Prostate gland (tissue), 2 donors: Measurements from ENCODE around the gene CLEC4D. TPM values are rescaled to one million over a fixed set of nuclear protein-coding genes. Genes with fewer than 3 reads are reported as not detected.

Experiments used
- DNase-seq: peaks from one replicate; pipeline ENCODE4 v3.0.0-alpha.2; 2019; ENCODE audit warnings: low spot score
- H3K27ac ChIP-seq, 2 donors: fragments of 200-600 bp; sonication (generic); 2 replicates each; pipeline ENCODE4 v1.5.1; 2017 to 2019
- H3K27me3 ChIP-seq: fragments of 200-600 bp; sonication (generic); replicated peaks from 2 replicates; pipeline ENCODE4 v1.5.1; 2019; ENCODE audit not compliant: insufficient read depth
- H3K36me3 ChIP-seq, 2 donors: fragments of 200-600 bp; sonication (generic); 1 replicate in 1 of 2; 2 replicates in 1 of 2; pipeline versions ENCODE4 v1.5.1 to v1.8.1; 2017 to 2019
- H3K4me1 ChIP-seq: fragments of 200-600 bp; sonication (generic); replicated peaks from 2 replicates; pipeline ENCODE4 v1.5.1; 2019
- H3K4me3 ChIP-seq, 2 donors: fragments of 200-600 bp; sonication (generic); 2 replicates each; pipeline ENCODE4 v1.5.1; 2017 to 2019
- H3K9me3 ChIP-seq: fragments of 200-600 bp; sonication (generic); 2 replicates; pipeline ENCODE4 v1.5.1; 2017
- POLR2A ChIP-seq: fragments of 450-650 bp; IDR thresholded peaks from one replicate; pipeline ENCODE4 v1.6.1; 2016; ENCODE audit warnings: antibody characterized with exemption, mild to moderate bottlenecking
- POLR2AphosphoS5 ChIP-seq: sonication (generic); formaldehyde crosslinking; IDR thresholded peaks from one replicate; pipeline ENCODE4 v1.6.1; 2017; ENCODE audit warnings: antibody characterized with exemption
- WGBS: methylation state at CpG from one replicate; pipeline ENCODE4 v1.1.5; 2018; 5-methylcytosine and 5-hydroxymethylcytosine counted together
- intact Hi-C: fragments of 100-400 bp; cut with DNase I; formaldehyde crosslinking; loops from one replicate; pipeline ENCODE4 v1.14.2; 2022
- total RNA-seq, 2 donors: library from RNA; depleted of rRNA; stranded (reverse); fragments of >200 nt; gene quantifications; one replicate each; pipeline ENCODE4 v1.1.0, GENCODE V29; 2016
- TF ChIP-seq, protein P1 (sequence below), 4 experiments: fragments of 200-600 bp in 2 of 4; fragments of 450-650 bp in 2 of 4; sonication (generic) in 2 of 4; IDR thresholded peaks; 1 replicate in 3 of 4; 2 replicates in 1 of 4; pipeline ENCODE4 v1.5.1; 2016 to 2019; ENCODE audit warnings: antibody characterized with exemption in 4 of 4, mild to moderate bottlenecking in 2 of 4, moderate library complexity in 2 of 4

The CLEC4D gene
- total RNA-seq, 2 donors from 2014 or later, result 1.5 TPM; not detected in 1

DNA sequence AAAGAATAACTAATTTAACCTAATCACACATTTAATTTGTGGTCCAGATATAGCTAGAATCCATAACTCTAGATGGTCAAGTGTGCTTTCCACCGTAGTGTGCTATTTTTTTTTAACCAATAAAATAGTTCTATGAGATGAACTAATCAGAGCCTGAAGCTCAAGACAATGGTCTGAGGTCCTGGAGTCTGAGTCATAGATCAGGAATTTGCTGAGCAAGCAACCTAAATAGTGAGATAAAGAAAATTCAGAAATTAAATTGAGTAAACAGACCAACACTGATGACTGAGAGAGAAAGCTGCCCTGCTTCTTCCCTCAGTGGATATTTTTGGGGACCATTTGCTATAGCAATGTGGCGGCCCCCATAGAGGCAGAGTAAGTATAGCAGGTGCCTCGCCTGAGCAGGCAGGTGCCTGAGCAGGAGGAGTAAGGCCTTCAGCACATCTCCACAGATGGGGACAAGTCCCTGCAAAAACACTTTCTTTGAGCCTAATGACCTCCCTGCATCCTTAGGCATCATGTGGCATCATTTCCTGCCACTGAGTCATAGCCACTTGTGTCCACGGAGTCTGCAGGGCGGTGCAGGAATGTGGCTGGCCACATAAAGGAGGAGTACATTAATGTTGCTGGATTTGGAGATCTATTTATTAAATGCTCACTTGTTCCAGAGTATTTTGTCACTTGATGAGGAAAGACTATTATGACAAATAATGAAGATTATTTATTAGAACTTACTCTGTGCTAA is 41.3 kb downstream of the CLEC4D start:
- intact Hi-C loops, result no loop called here
- TF ChIP-seq, protein P1, sequence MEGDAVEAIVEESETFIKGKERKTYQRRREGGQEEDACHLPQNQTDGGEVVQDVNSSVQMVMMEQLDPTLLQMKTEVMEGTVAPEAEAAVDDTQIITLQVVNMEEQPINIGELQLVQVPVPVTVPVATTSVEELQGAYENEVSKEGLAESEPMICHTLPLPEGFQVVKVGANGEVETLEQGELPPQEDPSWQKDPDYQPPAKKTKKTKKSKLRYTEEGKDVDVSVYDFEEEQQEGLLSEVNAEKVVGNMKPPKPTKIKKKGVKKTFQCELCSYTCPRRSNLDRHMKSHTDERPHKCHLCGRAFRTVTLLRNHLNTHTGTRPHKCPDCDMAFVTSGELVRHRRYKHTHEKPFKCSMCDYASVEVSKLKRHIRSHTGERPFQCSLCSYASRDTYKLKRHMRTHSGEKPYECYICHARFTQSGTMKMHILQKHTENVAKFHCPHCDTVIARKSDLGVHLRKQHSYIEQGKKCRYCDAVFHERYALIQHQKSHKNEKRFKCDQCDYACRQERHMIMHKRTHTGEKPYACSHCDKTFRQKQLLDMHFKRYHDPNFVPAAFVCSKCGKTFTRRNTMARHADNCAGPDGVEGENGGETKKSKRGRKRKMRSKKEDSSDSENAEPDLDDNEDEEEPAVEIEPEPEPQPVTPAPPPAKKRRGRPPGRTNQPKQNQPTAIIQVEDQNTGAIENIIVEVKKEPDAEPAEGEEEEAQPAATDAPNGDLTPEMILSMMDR (IDR thresholded peaks at IDR 0.05), result no peak
- no peak for TF ChIP-seq POLR2AphosphoS5
- no peak for TF ChIP-seq POLR2A
- DNase-seq, result no peak
- Histone ChIP-seq H3K27me3 (no peaks in the 10 kb centered on the region), H3K4me1 (no peaks in the 10 kb centered on the region), H3K36me3 (no peaks in the 10 kb centered on the region), H3K9me3 (no peaks in the 10 kb centered on the region), H3K27ac (no peak overlapping the region), H3K4me3 (no peak overlapping the region)
- WGBS, result 73% methylated on average over 5 of the region's 5 CpGs

DNA sequence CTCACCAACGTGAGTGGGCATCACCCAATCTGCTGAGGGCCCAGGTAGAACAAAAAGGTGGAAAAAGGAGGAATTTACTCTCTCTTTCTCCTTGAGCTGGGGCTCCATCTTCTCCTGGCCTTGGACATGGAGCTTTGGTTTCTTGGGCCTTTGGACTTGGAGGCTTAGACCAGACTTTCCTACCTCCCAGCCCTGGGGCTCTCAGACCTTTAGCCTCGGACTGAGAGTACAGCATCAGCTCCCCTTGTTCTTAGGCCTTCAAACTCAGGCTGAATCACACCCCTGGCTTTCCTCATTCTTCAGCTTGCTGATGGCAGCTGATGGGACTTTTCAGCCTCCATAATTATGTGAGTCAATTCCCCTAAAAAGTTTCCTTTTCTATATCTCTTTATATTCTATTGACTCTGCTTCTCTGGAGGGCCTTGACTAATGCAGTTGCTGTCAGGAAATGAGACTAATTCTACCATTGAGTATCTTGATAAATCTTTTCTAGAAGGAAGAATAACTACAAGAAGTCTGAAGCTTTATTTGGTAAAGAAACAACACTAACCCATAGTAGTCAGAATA is 43.3 kb downstream of the CLEC4D start:
- no peaks in the 10 kb centered on the region for H3K27me3 ChIP-seq
- whole genome bisulfite sequencing, result 74% methylated on average over 2 of the region's 2 CpGs
- no peak overlapping the region for H3K27ac ChIP-seq
- intact Hi-C loops, result no loop called here
- H3K36me3 ChIP-seq, result no peaks in the 10 kb centered on the region
- TF ChIP-seq POLR2A (no peak), POLR2AphosphoS5 (no peak)
- TF ChIP-seq, protein P1 (IDR thresholded peaks at IDR 0.05), result no peak
- no peak for DNase-seq
- no peaks in the 10 kb centered on the region for H3K9me3 ChIP-seq
- no peaks in the 10 kb centered on the region for H3K4me1 ChIP-seq
- no peak overlapping the region for H3K4me3 ChIP-seq

DNA sequence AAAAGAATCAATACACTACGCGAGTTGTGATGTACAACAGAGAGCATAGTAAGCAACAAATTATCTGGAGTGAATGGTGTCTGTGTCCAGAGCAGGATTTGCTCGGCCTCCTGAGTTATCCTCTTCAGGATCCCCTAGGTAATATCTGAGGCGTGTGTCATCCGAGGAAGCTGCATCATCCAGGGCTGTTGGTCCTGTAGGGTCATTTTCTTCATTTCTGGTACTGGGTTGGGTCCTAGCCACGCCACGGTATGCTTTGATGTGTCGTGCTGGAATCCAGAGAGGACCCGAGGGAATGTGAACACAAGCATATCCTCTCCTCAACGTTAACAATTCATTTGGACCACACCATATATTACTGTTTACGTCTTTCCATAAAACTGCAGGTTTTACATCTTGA is 46.4 kb downstream of the CLEC4D start:
- no peak for DNase-seq
- intact Hi-C loops, result no loop called here
- H3K27me3 ChIP-seq, result no peaks in the 10 kb centered on the region
- H3K4me3 ChIP-seq, result no peak overlapping the region
- no peaks in the 10 kb centered on the region for H3K4me1 ChIP-seq
- TF ChIP-seq POLR2A (no peak), POLR2AphosphoS5 (no peak)
- TF ChIP-seq, protein P1 (IDR thresholded peaks at IDR 0.05), result no peak
- WGBS, result 68% methylated on average over 11 of the region's 11 CpGs
- H3K27ac ChIP-seq, result no peak overlapping the region
- H3K36me3 ChIP-seq, result no peaks in the 10 kb centered on the region
- H3K9me3 ChIP-seq, result no peaks in the 10 kb centered on the region

DNA sequence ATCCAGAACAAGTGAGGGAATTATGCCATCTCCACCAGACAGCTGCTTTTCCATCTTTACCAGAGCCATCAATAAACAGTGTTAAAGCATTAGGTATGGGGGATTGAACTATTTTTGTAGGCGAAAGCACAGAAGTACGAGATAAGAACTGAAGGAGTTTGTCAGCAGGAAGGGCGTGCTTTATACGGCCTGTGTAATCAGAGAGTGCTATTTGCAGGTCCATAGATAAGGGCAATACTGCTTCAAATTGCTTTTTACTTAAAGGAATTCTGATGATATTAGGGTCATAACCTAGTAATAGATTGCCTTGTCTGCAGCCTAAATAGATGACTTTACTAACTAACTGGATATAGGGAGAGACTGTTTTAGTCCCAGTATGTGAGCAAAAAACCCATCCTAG is 47.7 kb downstream of the CLEC4D start:
- no peak overlapping the region for H3K4me3 ChIP-seq
- WGBS, result 55% methylated on average over 4 of the region's 4 CpGs
- H3K9me3 ChIP-seq, result no peaks in the 10 kb centered on the region
- no peaks in the 10 kb centered on the region for H3K36me3 ChIP-seq
- H3K4me1 ChIP-seq, result no peaks in the 10 kb centered on the region
- intact Hi-C loops, result no loop called here
- H3K27ac ChIP-seq, result no peak overlapping the region
- TF ChIP-seq, protein P1 (IDR thresholded peaks at IDR 0.05), result no peak
- TF ChIP-seq POLR2A, result no peak
- no peak for TF ChIP-seq POLR2AphosphoS5
- H3K27me3 ChIP-seq, result no peaks in the 10 kb centered on the region
- no peak for DNase-seq

DNA sequence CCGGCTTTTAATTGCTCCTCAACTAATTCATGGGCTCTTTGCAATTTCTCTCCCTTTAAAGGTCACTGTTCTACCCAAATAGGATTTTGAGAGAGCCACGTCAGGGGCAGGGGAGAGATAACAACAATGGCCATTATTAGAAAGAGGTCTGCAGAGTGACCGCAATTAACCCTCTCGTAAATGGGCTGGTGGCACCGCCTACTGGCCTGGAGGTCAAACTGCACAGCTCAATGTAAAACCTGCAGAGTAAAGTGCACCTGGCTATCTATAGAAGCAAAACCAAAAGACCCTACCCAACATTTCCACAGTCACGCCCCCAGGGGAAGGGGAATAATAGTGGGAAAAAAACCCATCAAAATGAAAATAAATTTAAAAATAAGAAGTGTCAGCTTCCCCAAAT is 49.0 kb downstream of the CLEC4D start:
- H3K36me3 ChIP-seq, result no peaks in the 10 kb centered on the region
- H3K4me1 ChIP-seq, result no peaks in the 10 kb centered on the region
- TF ChIP-seq POLR2AphosphoS5 (no peak), POLR2A (no peak)
- TF ChIP-seq, protein P1 (IDR thresholded peaks at IDR 0.05), result no peak
- H3K4me3 ChIP-seq, result no peak overlapping the region
- H3K27me3 ChIP-seq, result no peaks in the 10 kb centered on the region
- intact Hi-C loops, result no loop called here
- WGBS, result 89% methylated on average over 6 of the region's 6 CpGs
- no peak overlapping the region for H3K27ac ChIP-seq
- no peak for DNase-seq
- H3K9me3 ChIP-seq, result no peaks in the 10 kb centered on the region
